Lower lobe of right lung (tissue), 2 donors: ENCODE measurements around the gene MSH4. TPM values are rescaled to one million over a fixed set of nuclear protein-coding genes. Genes with fewer than 3 reads are reported as not detected.
"Not testable (repeated sequence)": the region's sequence is repeated elsewhere in the genome, so short reads cannot be mapped to it uniquely, and the experiment has no call there.

Experiments used
- ATAC-seq, 2 donors: fragments of 200-7000 bp; cut with Tn5 transposase; one replicate each; pipeline ENCODE4 v1.9.1; 2020 to 2022; ENCODE audit warnings: mild to moderate bottlenecking in 2 of 2, moderate library complexity in 2 of 2
- DNase-seq: peaks from one replicate; pipeline ENCODE4 v3.0.0-alpha.2; 2020
- H3K27ac ChIP-seq: fragments of 200-600 bp; one replicate; pipeline ENCODE4 v1.8.0; 2022
- H3K27me3 ChIP-seq: fragments of 200-600 bp; one replicate; pipeline ENCODE4 v1.8.0; 2022; ENCODE audit warnings: low read depth
- H3K36me3 ChIP-seq: fragments of 200-600 bp; one replicate; pipeline ENCODE4 v1.8.0; 2022; ENCODE audit warnings: mild to moderate bottlenecking
- H3K4me1 ChIP-seq: fragments of 200-600 bp; one replicate; pipeline ENCODE4 v1.8.0; 2022
- H3K4me3 ChIP-seq: fragments of 200-600 bp; one replicate; pipeline ENCODE4 v1.8.0; 2022; ENCODE audit warnings: mild to moderate bottlenecking
- H3K9me3 ChIP-seq: fragments of 200-600 bp; one replicate; pipeline ENCODE4 v1.8.0; 2022
- CTCF ChIP-seq: fragments of 200-600 bp; IDR thresholded peaks from one replicate; pipeline ENCODE4 v1.8.0; 2022; ENCODE audit warnings: antibody characterized with exemption, mild to moderate bottlenecking
- intact Hi-C: fragments of 100-400 bp; cut with DNase I; formaldehyde crosslinking; loops from one replicate; pipeline ENCODE4 v1.11.0; 2022
- total RNA-seq: library from RNA; stranded (reverse); fragmentation: NEBNext Ultra II Directional; extraction: Animal tissue kit (Norgen Biotek cat#: 25700); gene quantifications from one replicate; pipeline ENCODE4 v1.2.1, GENCODE V29; 2021
- donor health status: DM: no; HTN: yes; CAD: no; lungs with severe emphysema.

The MSH4 gene
- total RNA-seq, 1 donor from 2014 or later = 0.65 TPM

GRCh38 chr1:75770761-75771160 lies 25.9 kb upstream of the MSH4 start:
- ATAC-seq (no peak), DNase-seq (no peak)
- no peaks in the 10 kb centered on the region for H3K4me1 ChIP-seq
- H3K36me3 ChIP-seq = no peaks in the 10 kb centered on the region
- no peaks in the 10 kb centered on the region for H3K27me3 ChIP-seq
- intact Hi-C loops = no loop called here
- no peak overlapping the region for H3K4me3 ChIP-seq
- TF ChIP-seq CTCF = no peak
- H3K27ac ChIP-seq = no peak overlapping the region
- H3K9me3 ChIP-seq = no peaks in the 10 kb centered on the region

GRCh38 chr1:75771978-75772377 lies 24.7 kb upstream of the MSH4 start:
- Histone ChIP-seq H3K4me3 (no peak overlapping the region), H3K27ac (no peak overlapping the region), H3K4me1 (no peaks in the 10 kb centered on the region), H3K9me3 (no peaks in the 10 kb centered on the region), H3K36me3 (no peaks in the 10 kb centered on the region), H3K27me3 (no peaks in the 10 kb centered on the region)
- no peak for DNase-seq
- no peak for ATAC-seq
- no peak for TF ChIP-seq CTCF
- intact Hi-C loops = no loop called here

- intact Hi-C loops = not testable (repeated sequence)
Observed at GRCh38 chr1:75777812-75778211, 18.9 kb upstream of the MSH4 start.

GRCh38 chr1:75778694-75779093 lies 18.0 kb upstream of the MSH4 start:
- H3K4me1 ChIP-seq, DNase-seq, ATAC-seq, H3K27me3 ChIP-seq, H3K36me3 ChIP-seq, intact Hi-C loops, H3K27ac ChIP-seq, H3K9me3 ChIP-seq, H3K4me3 ChIP-seq: not testable (repeated sequence)

More at GRCh38 chr1:75777812-75778211, 18.9 kb upstream of the MSH4 start:
- not testable (repeated sequence) for H3K9me3 ChIP-seq, H3K4me1 ChIP-seq, ATAC-seq, DNase-seq, H3K27me3 ChIP-seq, H3K27ac ChIP-seq, H3K36me3 ChIP-seq, H3K4me3 ChIP-seq

- DNase-seq, H3K27me3 ChIP-seq, ATAC-seq, H3K9me3 ChIP-seq, H3K4me1 ChIP-seq, H3K27ac ChIP-seq, H3K36me3 ChIP-seq, intact Hi-C loops, H3K4me3 ChIP-seq: not testable (repeated sequence)
Observed at GRCh38 chr1:75780183-75780582, 16.5 kb upstream of the MSH4 start.

- ATAC-seq, H3K27ac ChIP-seq, H3K9me3 ChIP-seq, H3K4me3 ChIP-seq, H3K27me3 ChIP-seq, H3K36me3 ChIP-seq, intact Hi-C loops, DNase-seq: not testable (repeated sequence)
- peaks cover 21% of the 10 kb centered on the region for H3K4me1 ChIP-seq
Observed at GRCh38 chr1:75783920-75784319, 12.8 kb upstream of the MSH4 start.

- peaks cover 11% of the 10 kb centered on the region for H3K36me3 ChIP-seq
- peak overlapping the region; percentile 85 for H3K27ac ChIP-seq
- intact Hi-C loops = no loop called here
- no peaks in the 10 kb centered on the region for H3K9me3 ChIP-seq
- H3K4me3 ChIP-seq = peak overlapping the region; percentile 84
- H3K4me1 ChIP-seq = peaks cover 36% of the 10 kb centered on the region
- no peaks in the 10 kb centered on the region for H3K27me3 ChIP-seq
- TF ChIP-seq CTCF = no peak
- ATAC-seq = peak; percentile 37 to 59
- DNase-seq = no peak
Observed at GRCh38 chr1:75785320-75785982, 11.2 kb upstream of the MSH4 start.
